NCI-H345 (cell line): ENCODE data around the gene CPT1C.
"Not testable (repeated sequence)": the region's sequence is repeated elsewhere in the genome, so short reads cannot be mapped to it uniquely, and the experiment has no call there.

ENCODE experiments used
- DNase-seq: peaks from one replicate; lab custom pipeline; 2025; lab: John Stamatoyannopoulos, UW

CPT1C gene

GRCh38 chr19:49704888-49705642 is 14.1 kb downstream of the CPT1C start:
- DNase-seq = no peak

- DNase-seq = no peak
These were observed 15.0 kb downstream of the CPT1C start for GRCh38 chr19:49705919-49706318.

- no peak for DNase-seq
These were observed 19.5 kb downstream of the CPT1C start for GRCh38 chr19:49710372-49710951.

- no peak for DNase-seq
These were observed 21.5 kb downstream of the CPT1C start for GRCh38 chr19:49712397-49712859.

DNA sequence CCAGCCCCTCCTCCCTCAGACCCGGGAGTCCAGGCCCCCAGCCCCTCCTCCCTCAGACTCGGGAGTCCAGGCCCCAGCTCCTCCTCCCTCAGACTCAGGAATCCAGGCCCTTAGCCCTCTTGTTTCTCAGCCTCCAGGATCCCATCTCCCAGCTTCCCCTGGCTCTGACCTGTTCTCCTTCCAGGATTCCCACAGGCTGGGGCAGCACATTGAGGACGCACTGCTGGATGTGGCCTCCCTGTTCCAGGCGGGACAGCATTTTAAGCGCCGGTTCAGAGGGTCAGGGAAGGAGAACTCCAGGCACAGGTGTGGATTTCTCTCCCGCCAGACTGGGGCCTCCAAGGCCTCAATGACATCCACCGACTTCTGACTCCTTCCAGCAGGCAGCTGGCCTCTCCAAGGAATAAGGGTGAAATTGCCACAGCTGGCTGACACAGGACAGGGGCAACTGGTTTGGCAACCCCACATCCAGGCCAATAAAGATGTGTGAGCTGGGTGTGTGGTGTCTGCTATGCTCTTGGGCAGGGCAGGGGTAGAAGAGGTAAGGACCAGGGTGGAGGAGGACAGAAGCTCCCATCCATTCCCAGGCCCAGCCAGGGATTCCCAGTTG is 22.4 kb downstream of the CPT1C start:
- no peak for DNase-seq

DNA sequence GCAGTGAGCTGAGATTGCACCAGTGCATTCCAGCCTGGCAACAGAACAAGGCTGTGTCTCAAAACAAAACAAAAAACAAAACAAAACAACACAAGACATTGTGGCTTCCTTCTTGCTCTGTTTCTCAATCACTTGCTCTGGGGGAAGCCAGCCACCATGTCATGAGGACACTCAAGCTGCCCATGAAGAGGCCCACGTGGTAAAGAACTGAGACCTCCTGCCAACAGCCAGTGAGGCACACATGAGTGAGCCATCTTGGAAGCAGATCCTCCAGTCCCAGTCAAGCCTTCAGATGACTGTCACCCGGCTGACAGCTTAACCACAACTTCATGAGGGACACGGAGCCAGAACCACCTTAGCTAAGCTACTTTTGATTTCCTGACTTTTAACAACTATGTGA is 25.2 kb downstream of the CPT1C start:
- DNase-seq = no peak

- no peak for DNase-seq
These were observed 27.6 kb downstream of the CPT1C start for GRCh38 chr19:49718511-49718910.

DNA sequence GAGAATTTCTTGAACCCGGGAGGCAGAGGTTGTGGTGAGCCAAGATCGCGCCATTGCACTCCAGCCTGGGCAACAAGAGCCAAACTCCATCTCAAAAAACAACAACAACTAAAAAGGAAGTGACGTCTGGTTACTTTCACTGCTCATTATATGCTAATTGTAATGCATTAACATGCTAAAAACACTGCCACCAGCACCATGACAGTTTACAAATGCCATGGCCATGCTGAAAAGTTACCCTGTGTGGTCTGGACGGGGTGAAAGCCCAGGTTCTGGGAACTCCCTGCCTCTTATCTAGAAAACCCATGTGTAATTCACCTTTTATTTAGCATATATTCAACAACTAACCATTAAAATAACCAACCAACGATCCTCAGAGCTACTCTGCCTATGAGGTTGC is 28.1 kb downstream of the CPT1C start:
- no peak for DNase-seq

DNA sequence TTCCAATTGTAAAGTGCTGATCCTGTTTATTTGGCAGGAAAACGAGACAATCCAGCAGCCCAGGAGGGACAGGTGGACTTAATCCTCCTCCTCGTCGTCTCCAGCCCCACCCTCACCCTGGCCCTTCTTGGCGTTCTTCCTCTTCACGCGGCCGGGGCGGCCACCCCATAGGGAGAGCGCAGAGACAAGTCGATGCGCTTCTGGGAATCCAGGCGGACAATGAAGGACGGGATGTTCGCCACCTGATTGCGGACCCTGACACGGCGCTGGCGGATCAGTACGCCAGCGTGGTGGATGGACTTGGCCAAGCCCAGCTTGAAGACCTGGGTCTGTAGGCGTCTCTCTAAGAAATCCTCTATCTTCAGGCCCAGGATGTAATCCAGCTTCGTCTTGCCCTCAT is 28.5 kb downstream of the CPT1C start:
- DNase-seq = not testable (repeated sequence)

- no peak for DNase-seq
These were observed 36.5 kb downstream of the CPT1C start for GRCh38 chr19:49727217-49728030.

DNA sequence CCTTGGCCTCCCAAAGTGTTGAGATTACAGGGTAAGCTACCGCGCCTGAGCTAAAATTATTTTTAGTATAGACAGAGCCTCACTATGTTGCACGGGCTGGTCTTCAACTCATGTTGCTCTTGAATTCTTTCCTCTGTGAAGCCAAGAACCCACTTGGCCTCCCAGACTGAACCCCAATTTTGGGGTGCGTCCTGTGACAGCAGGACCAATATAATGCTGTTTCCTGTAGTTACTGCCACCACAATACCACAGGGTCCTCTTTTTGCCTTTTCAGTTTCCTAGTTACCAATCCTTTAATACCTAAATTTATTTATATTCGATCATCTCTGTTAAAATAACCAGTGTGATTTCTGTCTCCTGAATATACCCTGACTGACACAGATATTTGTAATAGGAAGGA is 39.2 kb downstream of the CPT1C start:
- no peak for DNase-seq

DNA sequence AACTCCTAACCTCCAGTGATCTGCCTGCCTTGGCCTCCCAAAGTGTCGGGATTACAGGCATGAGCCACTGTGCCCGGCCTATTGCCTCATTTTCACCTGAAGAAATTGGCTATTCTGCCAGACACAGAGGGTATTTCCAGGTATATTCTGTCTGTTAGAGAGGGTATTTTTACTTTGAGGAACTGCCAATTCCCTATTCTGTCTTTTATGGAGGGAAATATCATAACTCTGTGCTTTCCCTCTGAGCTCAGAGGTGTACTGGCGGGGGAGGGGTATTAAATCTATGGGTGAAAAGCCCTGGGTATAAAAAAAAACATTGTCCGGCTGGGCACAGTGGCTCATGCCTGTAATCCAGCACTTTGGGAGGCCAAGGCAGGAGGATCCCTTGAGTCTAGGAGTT is 47.4 kb downstream of the CPT1C start:
- no peak for DNase-seq

- no peak for DNase-seq
These were observed 48.2 kb downstream of the CPT1C start for GRCh38 chr19:49739098-49739497.

- DNase-seq = no peak
These were observed 49.0 kb downstream of the CPT1C start for GRCh38 chr19:49739933-49740332.

DNA sequence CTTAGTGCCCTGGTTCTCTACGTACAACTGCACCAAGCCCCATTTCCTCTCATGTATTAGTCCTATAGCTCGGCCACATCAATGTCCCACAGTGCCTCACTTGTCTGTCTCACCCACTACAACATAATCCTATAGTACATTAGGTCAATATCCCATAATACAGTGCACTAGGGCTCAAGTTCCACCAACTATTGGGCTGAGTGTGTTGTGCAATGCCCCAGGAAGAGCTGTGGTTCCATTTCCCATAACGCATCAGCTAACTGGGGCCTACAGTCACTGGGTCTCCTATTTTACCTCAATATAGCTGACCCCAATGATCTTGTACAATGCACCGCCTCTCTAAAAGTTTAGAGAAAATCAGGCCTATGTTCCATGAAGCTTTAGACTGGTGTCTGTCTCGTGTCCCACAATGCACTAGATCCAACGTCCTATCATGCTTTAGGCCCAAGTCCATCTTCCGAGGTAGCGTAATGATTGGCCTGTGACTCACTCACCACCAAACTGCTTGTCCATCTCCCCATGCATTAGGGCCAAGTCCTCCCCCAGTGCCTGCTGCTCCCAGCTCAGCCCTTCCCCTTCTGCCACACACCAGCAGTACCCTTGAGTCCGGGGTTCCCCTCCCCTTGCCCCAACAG is 50.4 kb downstream of the CPT1C start:
- DNase-seq = no peak

DNA sequence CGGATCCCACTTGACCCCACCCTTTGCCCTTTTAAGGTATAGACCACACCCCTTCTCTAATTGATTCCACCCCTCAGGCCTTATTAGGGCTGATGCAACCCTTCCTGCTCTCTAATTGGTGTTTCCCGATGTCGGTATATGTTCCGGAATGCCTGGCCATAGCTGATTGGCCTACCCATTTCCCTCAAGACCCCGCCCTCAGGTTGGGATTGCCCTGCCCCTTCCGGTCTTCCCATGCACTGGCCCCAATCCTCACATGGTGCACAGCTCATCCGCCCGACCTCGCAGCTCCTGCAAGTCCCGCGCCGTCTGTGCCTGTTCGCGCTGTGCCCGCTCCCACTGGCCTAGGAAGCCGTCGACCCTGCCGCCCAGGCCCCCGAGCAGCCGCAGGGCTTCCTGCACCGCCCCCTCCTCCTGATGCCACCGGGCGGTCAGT is 54.0 kb downstream of the CPT1C start:
- no peak for DNase-seq

DNA sequence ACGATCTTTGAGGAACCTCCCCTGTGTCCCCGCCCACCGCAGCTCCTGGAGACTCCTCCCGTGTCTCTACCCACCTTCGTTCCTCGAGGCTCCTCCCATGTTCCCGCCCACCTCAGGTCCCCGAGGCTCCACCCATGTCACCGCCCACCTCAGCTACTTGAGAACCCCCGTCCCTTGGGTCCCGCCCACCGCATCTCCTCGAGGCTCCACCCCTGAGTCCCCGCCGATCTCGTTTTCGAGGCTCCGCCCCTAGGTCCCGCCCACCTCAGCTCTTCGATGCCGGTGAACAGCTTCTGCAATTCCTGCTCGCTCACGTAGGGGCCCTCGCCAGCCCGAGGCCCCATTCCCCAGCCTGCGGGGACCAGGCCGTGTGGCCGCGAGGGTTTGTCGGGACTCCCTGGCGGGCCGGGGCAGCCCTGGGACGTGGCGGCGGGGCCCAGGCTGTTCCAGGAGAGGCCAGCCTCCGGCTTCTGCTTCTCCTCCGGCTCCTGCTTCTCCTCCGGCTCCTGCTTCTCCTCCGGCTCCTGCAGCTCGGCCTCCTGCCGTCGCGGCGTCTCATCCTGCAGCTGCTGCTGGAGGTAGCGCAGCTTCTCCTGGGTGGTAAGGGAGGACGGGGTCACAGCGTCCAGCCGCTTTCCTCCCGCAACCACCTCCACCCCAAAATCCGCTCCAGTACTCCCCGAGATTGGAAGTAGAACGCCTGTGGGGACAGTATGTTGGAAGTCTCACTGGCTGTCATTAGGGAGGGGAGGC is 55.5 kb downstream of the CPT1C start:
- no peak for DNase-seq

DNA sequence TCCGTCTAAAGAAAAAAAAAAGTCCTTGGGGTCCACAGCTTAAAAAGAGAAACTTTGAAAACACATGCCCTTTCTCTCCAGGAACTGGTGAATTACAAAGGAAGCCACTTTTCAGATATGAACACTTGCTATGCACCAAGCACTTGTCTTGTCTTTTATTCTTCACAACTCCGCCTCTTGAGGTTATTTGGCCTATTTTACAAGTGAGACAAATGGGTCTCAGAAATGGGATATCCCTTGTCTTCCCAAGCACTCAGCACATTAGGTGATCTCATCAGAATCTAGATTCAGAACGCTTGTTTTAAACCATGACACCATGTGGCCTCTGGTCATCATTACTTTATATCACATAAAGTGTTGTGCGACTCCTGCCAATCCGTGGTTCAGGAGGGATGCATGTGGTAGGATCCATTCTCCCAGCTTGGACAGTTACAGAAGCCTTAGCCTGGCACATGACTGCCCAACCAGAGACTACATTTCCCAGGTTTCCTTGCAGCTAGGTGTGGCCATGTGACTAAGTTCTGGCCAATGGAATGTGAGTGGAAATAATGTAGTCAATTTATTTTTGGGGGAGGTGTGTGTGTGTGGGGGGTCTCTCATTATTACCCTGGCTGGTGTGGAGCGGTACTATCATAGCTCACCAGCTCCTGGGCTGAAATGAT is 58.3 kb downstream of the CPT1C start:
- no peak for DNase-seq

DNA sequence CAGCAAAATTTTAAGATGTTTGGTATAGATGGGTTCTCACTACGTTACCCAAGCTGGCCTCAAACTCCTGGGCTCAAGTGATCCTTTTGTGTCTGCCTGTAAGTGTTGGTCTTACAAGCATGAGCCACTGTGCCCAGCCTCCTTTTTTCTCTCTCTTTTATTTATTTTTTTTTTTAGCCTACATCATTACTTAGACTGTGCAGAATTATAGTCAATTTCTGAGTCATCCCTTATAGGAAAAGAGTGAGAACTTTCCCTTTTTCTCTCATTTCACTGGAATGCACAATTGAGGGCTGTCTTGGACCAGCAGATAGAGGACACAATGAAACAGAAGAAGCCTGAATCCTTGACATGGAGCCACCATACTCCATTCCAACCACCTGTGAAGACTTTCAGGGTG is 58.9 kb downstream of the CPT1C start:
- DNase-seq = no peak

DNA sequence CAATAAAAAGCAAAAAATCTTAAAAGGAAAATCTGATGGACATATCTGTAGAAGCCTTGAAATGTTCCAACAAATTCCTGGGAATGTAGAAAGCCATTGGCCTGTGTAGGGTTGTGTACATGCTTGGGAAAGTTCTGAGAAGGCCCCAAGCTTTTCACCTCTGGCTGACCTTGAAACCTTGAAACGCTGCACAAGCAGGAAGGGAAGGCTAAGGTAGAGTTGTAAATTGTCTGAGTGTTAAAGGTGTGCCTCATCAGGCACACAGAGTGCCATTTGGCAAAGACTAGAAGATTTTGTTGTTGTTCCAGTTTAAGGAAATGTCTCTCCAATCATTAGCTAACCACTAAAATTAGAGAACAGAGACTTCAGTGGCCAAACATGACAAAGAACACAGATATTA is 61.8 kb downstream of the CPT1C start:
- no peak for DNase-seq

GRCh38 chr19:49755956-49756355 is 65.0 kb downstream of the CPT1C start:
- DNase-seq = no peak
